ENCODE measurements around the gene INPP5D.
A peak's percentile ranks its signal among the peaks of the same experiment; 100 is the strongest.
"Not testable (repeated sequence)": the region's sequence is repeated elsewhere in the genome, so short reads cannot be mapped to it uniquely, and the experiment has no call there.

The INPP5D gene

DNA sequence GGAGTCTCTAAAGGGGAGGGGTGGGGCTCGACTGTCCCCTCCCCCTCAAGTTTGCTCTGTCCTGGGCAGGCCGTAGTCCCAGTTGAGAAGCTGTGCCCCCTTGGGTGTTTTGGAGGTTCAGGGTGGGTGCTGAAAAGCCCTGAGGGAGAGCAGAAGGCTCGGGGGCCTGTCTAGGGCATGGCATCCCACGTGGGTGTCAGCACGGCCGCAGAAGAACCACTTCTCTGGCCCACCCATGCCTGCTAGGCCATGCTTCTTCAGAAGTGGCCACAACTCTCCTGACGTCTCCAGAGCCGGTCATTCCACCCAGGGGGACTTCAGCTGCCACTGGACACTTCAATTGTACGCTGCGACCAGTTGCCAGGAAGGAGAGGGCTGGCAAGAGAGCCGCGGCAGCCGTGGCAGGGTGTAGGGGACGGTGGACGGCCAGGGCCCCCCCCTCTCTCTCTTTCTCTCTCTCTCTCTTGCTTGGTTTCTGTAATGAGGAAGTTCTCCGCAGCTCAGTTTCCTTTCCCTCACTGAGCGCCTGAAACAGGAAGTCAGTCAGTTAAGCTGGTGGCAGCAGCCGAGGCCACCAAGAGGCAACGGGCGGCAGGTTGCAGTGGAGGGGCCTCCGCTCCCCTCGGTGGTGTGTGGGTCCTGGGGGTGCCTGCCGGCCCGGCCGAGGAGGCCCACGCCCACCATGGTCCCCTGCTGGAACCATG lies at the start of gene INPP5D:
Gene INPP5D, plus strand, starts transcription at position 546 of the 704 bp plus-strand sequence. Its CDS starts 137 bp downstream, at position 683.
- DNase-seq: peak; percentile 75

DNA sequence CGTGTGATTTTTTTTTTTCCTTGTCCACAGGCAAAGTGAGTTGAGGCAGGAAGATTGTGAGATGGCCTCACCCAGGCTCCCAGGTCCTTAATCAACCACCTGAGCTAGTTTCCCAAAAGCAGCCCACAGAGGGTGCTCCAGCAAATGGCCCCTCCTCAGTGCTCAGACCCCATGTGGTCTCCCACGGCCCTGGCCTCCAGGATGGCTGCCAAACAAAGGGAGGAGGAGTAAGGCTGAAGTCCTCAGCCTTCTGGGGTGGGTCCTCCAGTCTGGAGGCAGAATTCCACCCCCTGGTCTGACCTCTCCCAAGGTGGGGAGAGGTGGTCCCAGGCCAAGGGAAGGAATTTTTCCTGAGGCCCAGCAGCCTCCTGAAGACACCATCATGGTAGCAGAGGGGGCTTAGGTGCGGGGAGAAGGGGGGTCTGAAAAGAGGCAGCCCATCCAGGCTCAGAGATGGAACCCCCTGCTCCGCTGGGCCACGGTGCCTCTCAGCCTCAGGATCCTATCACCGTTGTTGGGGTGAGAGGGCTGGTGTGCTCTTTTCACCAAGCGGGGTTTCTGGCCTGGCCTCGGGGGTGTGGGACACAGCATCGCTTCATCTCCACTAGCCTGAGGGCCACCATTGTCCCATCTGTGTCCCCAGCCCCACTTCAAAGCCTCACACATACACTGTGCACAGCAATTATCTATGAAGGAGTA lies 49.4 kb upstream of the INPP5D start:
- no peak for DNase-seq

DNA sequence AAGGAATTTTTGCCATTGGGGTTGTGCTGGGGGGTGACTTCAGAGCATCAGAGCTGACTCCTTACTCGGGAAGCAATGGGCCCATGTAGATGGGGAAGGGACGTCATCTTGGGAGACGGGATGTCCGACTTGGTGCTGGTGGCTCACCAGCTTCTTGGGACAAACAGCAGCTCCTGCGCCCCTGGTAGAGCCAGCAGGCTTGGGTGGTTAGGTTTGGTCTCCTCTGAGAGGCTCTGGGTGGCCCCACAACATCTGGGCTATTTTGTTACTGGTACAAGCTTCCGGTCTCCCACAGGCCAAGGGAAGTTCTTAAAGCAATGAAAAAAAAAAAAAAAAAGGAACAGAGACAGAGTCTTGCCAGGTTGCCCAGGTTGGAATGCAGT lies 48.9 kb upstream of the INPP5D start:
- DNase-seq: no peak

DNA sequence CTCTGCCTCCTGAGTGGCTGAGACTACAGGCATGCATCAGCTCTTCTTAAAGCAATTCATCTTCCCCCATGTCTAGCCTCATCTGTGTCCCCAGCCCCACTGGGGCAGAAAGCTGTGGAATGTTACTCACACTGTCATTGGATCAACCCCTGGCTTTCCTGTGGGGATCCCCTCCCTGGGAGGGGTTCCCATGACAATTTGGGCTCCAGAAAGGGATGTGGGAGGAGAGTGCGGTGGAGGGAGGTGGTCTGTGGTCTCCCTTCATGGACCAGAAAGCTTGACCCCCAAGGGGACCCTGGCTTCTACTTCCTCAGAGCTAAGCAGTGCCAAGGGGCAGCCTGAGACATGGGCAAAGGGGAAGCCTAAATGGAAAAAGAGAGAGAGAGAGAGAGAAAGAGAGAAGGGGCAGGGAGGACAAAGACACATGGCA lies 48.4 kb upstream of the INPP5D start:
- no peak for DNase-seq

DNA sequence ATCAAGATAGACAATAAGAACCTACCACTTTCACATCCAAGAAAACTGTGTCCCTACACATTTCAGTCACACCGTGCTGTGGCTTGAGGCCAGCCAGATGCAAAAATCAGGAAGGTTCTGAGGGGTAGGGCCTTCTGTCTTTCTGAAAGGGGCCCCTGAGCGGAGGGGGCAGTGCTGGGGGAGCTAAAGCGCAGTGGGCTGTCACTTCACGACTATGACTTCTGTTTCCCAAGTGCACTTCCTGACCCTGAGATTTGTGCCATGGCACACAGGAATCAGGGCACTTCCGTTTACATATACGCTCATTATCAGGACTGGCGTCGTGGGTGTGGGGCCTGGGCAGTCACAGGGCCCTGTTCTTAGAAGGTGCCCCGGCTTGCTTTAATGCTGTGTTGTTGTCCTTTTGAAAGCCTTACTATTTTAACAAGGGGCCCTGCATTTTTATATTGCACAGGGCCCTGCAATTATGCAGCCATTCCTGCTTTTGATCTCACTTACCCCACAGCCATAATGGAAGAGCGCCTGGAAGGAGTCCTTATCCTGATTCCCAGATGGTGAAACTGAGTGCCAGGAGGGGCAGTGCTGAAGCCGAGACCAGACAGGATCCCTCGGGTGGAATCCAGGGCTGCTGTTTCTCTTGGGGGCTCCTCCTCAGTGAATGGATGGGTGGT lies 47.7 kb upstream of the INPP5D start:
- no peak for DNase-seq

DNA sequence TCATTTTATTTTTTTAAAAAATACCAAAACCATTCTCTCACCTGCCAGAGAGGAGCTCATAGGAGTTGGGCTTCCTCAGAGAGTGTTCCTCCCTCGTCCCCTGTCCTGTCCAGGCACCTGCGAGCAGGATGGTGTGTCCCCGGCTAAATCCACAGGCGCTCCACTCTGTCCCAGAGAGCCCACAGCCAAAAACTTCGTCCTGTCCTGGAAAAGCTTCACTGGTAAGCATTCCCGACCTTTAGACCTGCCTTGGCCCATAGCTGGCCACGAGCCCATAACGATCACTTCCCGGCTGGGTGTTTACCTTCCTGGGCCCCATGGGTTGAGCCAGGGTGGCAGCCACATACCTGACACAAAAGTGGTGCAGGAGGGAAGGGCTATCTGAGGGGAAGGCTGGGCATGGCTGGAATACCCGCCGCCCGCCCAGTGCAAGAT lies 47.1 kb upstream of the INPP5D start, which contains the start of gene NGEF:
Gene NGEF, minus strand, starts transcription at position 230 of the 435 bp plus-strand sequence. CDS start 38,366 bp downstream, outside the sequence.
- DNase-seq: no peak

DNA sequence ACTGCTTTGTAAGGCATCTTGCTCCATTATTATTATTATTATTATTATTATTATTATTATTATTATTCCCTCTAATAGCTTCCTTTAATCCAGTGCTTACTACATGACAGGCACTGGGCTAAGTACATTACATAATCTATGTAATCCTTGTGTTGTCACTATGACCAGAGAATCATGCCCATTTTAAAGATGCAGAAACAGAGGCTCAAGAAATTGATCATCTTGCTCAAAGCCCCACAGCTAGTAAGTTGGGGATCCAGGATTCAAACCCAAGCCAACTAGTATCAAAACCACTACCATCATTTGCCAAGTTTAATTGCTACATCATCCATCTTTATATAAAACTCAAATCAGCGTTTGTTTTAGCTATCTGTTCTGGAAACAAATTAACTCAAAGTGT lies 46.5 kb upstream of the INPP5D start:
- DNase-seq: no peak

DNA sequence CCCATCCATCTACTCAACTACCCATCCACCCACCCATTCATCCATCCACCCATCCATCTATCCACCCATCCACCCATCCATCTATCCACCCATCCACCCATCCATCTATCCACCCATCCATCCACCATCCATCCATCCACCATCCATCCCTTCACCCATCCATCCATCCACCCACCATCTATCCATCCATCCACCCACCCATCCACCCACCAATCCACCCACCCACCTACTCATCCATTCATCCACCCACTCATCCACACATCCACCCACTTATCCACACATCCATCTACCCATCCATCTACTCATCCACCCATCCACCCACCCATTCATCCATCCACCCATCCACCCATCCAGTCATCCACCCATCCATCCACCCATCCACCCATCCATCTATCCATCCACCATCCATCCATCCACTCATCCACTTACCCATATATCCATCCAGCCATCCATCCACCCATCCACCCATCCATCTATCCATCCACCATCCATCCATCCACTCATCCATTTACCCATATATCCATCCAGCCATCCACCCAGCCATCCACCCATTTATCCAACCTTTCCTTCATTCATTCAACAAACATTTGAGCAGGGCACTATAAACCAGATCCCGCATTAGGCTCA lies 45.0 kb upstream of the INPP5D start:
- DNase-seq: no peak

DNA sequence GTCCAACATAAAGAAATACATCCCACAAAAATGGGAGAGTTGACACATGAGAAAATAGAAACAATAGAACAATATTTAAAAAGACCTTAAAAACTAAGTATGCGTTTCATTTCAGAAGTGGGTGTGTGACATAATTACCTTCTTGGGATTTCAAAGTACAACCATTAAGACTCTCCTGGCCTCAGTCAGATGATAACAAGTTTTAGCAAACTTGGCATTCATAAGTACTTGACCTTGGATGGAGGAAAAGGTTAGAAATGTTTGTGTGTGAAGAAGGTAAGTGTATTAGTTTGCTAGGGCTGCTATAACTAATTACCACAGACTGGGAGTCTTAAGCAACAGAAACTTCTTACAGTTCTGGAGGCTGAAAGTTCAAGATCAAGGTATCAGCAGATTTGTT lies 42.2 kb upstream of the INPP5D start:
- DNase-seq: no peak

DNA sequence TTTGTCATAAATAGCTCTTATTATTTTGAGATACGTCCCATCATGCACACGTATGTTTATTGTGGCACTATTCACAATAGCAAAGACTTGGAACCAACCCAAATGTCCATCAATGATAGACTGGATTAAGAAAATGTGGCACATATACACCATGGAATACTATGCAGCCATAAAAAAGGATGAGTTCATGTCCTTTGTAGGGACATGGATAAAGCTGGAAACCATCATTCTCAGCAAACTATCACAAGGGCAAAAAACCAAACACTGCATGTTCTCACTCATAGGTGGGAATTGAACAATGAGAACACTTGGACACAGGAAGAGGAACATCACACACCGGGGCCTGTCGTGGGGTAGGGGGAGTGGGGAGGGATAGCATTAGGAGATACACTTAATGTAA lies 40.5 kb upstream of the INPP5D start:
- not testable (repeated sequence) for DNase-seq

DNA sequence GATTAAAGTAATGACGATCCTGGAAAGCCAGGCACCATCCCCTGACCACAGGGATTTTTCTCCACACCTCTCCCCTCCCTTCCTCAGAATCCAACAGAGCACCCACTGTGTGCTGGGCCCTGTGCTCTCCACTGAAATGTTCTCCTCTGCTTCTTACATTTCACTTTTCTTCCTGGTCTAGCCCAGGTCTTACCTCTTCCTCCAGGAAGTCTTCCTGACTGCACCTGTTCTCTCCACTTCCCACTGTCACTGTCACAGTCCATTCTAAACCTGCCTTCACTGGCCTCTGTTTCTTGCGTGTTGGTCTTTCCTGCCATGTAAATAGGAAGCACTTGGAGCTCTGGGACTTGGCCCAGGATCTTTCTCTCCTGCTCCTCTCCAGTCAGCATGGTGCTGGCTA lies 39.7 kb upstream of the INPP5D start:
- no peak for DNase-seq

DNA sequence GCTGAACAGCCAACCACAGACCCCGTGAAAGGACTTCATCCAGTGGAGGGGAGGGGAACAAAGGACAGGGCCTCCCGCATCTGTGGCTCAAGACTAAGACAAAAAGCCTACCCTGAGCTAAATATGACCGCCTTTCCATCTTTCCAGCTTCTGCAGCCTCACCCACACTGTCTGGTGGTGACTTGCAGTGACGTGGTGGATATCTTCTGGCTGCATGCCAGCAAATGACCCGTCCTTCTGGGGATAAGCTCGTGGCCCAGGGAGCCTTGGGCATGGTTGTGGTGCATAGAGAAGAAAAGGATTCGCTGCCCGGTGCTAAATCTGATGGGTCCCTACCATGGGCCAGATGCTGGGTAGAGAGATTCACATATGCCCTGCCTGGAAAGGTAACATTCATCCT lies 38.4 kb upstream of the INPP5D start:
- no peak for DNase-seq

DNA sequence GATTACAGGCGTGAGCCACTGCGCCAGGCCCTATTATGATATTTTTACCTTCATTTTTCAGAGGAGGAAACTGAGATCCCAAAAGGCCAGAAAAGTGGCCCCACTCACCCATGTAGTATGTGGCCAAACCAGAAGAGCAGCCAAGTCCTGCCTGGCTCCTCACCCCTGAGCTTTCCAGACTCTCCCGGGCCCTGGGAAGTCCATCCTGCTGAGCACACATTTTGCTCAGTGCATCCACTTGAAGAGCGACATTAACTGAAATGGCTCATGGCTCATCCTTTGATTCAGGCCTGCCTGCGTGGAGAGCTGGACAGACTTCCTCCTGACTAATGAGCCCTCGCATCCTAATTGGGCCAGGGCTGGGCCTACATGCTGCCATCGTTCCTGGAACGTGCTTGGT lies 37.6 kb upstream of the INPP5D start:
- no peak for DNase-seq

DNA sequence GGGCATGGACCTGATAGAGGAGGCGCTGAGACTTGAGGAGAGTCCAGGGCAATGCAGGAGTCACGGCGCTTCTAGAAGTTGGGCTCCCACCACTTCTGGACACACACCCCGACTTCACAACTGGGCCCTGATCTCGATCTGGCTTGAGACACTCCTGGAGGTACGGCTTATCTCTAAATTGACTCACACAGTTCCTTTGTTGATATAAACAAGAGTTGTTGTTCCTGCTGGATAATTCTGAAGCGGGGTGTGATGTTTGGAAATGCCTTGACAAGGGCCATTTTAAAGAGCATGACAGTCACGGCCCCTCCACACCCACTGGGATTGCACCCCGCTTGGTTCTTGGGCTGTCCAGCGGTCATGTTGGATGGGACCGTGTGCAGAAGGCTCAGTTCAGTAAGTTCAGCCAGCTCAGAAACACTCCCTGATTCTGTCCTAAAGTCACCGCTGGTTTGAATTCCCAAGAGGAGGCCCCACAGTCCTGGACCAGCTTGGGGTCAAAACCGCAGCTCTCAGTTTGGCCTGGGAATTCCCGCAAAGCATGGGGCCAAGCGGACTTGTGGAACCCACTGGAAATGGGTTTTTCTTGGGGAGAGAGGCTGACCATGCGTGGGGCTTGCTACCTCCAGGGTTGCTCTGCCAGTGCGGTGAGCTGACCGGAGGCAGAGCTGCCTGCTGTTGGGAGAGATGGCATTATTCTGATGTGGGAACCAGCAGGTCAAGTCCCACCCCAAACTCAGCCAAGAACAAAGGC lies 37.0 kb upstream of the INPP5D start:
- no peak for DNase-seq

DNA sequence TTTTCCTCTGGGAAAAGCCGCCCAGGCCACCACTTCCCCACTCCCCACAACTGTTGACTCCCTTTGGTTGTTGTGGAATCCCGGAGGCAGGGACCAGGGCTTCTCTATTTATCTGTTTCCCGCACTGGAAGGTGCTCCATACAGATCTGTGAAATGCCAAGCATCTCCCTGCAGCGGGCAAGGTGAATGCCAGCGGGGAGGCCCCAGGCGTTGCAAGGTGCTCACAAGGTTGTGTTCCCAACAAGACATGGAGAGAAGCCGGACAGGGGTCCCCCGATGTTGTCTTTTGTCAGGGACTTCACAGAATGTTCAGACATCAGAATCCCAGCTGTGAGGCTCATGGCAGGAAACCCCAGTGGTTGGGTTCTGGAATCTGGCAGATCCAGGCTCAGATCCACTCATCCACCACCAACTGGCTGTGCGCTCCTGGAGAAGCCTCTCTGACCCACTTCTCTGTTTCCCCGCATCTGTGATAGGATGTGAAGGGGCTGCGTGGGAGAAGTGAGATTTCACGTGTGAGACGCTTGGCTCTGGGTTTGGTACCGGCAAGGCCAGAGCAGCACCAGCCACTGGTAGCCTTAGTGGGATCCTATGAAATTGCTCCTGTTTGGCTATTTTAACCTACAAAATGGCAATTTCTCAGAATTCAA lies 36.3 kb upstream of the INPP5D start:
- no peak for DNase-seq

DNA sequence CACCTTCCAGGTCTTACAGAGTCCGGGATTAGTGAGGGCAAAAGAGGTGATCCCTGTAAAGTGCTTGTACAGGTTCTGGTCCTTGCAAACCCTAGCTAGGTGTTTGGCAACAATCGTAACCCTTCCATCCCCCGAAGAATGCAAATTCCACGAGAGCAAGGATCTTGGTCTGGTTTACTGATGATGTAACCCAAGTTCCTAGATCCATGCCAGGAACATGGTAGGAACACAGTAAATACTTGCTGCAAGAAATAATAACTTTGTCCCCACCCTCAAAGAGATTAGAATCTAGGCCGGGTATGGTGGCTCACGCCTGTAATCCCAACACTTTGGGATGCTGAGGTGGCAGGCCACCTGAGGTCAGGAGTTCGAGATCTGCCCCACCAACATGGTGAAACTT lies 34.4 kb upstream of the INPP5D start:
- no peak for DNase-seq

DNA sequence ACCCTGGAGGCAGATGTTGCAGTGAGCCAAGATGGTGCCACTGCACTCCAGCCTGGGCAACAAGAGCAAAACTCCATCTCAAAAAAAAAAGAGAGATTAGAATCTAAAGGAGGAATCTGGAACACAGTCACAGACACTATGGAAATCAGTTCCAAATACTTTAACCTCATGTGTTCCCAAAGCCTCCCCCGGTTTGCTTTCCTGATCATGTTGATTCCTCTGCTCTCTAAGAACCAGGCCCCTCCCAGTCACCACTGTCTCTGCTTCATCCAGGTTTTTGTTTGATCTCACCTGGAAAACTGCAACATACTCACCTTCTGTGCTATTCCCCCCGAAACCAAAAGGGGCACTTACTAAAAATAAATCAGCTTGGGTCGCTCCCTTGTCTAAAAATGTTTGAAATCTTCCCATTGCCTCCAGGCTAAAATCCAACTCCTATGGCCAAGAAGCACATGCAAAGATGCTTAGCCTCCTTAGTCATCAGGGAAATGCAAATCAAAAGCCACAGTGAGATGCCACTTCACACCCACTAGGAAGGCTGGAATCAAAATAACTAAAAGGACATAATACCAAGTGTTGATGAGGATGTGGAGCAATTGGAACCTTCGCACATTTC lies 33.8 kb upstream of the INPP5D start:
- DNase-seq: no peak

DNA sequence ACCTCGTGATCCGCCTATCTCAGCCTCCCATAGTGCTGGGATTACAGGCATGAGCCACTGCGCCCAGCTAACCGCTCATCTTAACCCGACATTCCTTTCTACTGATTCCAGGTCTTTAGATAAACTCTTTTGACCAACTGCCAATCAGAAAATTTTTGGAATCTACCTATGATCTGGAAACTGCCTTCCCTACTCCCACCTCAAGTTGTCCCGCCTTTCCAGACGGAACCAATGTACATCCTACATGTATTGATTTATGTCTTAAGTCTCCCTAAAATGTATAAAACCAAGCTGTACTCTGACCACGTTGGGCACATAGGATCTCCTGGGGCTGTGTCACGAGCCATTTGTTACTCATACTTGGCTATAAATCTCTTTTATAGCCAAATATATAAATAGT lies 30.8 kb upstream of the INPP5D start:
- DNase-seq: no peak

DNA sequence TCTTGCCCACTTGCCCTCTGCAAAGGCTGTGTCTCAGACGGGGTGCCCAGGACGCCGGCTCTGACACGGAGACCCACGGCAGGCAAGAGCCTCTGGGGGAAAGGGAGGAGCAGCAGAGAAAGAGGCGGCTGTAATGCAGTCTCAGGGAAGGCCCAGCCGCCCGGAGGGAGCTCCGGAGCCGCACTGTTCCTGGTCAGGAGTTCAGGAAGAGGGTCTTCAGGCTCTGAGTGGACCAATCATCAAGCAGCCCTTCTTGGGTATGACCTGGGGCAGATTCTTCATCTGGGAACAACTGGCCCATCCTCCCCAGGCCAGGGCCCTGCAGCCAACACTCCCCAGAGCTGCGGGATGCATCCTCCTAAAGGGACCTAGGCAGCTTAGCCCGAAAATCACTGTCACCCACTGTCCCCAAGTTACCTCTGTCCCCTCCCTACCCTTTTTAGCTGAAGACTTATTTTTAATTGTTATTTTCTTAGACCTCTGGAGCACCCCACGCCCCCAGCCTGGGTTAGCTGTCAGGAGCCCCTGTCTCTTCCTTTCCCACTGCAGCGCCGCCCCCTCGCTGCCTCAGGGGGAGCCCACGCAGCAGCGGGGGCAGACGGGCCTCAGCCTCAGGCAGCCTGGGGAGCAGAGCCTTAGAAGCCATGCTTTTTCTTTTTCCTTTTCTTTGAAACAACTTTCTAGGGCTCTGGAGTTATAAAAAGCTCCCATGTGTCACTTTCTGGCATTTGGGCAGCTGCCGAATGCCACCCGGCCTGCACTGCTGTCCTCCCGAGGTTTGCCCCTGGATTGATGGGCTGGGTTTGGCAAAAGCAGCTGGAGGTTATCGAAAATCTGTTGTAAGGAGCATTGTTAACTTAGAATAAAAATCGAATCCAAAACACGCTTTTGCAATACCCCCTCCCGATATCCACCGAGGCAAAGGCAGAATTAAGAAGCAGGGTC lies 28.3 kb upstream of the INPP5D start:
- DNase-seq: no peak

DNA sequence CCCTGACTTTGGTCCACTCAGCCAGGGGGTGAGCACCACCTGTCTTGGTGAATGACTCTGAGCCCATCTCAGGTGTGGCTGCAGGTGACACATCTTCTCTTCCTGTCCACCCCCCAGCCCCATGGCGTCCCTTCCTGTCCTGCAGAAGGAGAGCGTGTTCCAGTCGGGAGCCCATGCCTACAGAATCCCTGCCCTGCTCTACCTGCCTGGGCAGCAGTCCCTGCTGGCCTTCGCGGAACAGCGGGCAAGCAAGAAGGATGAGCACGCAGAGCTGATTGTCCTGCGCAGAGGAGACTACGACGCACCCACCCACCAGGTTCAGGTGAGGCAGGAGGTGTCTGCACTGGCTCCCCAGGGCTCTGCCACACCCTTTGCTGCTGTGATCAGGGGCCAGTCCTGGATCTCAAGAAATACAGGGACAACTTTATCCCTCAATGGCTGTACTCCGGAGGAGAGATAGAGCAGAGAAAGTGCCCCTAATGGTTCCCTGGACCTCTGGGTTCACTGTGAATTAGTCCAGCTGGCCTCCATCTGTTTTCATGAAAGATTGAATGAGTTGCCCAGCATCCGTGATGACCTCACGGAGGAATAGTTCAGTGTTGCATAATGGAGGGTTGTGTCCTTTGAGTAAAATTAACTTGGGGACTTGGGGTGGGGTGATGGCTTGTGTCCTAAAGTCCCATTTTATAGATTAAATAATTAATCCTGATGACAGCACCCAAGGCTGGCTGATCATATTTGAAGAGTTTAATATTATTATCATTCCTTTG lies 27.4 kb upstream of the INPP5D start, which contains the start of gene NEU2:
Gene NEU2, plus strand, starts transcription at position 122 of the 770 bp plus-strand sequence. Its CDS starts 0 bp downstream, at position 122.
- no peak for DNase-seq
